ENCODE results near the gene MARVELD1.
A peak's percentile ranks its signal among the peaks of the same experiment; 100 is the strongest.
"Not testable (repeated sequence)": the region's sequence is repeated elsewhere in the genome, so short reads cannot be mapped to it uniquely, and the experiment has no call there.

Gene MARVELD1

DNA sequence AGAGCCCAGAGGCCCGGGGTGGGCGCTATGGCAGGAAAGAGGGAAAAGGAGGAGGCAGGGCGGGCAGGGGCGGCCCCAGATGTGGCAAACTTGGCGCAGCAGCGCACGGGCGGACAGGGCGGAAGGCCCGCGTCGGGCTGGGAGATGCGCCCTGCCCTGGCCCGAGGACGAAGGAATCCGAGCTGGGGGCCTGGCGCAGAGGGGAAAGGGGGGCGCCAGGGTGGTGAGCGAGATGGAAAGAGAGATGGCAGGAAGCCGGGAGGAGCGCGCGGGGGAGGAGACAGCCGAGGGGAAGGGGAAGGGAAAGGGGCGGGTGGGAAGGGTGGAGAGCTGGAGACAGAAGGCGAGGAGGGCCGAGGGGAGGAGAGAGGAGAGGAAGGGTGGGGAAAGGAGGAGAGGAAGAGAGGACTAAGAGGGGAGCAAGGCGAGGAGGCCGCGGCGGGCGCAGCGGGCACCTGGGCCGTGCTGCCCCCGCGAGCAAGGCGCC is at the start of gene MARVELD1:
TSS of gene MARVELD1 (plus strand) at position 392 of the 487 bp plus-strand sequence. CDS start 147 bp downstream, outside the sequence.
- no peak for DNase-seq

DNA sequence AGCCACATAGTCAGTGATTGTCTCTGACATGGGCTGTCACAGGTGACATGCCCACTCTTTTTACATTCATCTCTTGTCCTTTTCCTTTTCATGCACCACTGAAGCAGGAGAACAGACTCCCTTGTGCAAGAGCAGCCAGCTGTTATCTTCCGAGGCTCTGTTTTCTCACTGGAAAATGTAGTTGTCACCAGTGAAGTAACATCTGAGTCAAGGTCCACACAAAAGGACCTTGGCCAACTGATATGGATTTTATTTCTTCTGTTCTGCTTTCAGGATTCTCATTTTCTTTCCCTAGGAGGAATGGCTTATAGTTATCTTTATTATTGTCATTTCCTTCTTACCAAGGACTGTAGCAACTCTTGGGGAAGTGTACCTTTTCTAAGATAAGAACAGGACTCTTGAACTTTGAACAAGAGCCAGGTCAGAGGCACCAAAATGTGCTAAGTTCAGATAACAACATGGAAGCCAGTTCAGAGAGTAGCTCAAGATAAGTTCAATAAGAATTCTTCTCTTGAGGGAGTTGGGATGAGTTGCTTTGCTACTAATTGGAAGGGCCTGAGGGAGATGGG is 49.2 kb upstream of the MARVELD1 start:
- no peak for DNase-seq

DNA sequence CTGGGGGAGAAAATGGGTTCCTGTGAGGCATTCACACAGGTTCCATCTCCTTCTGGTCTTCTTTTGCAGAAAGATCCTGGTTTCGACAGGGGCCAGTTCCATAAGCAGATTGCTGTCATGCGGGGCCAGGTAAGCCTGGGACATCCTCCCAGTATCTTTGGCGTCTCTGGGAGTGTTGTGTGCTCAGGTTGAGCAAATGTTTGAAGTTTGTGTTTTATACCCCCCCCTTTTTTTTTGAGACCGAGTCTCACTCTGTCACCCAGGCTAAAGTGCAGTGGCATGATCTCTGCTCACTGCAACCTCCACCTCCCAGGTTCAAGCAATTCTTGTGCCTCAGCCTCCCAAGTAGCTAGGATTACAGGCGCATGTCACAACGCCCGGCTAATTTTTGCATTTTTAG is 46.5 kb upstream of the MARVELD1 start:
- no peak for DNase-seq

DNA sequence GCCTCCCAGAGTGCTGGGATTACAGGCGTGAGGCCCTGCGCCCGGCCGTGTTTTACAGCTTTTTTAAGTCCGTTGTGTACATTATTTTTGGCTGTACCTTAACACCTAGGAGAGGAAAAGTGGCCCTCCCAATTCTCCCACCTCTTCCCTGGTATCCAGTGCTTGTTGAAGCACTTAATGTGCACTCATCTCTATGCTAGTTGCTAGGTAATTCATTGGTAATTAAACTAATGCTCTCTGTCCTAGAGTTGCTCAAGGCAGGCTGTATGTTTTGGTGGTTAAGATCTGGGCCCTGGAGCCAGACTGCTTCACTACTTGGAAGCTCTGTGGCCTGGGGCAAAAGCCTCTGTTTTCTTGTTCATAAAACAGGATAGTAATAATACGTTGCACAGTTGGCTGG is 46.1 kb upstream of the MARVELD1 start:
- DNase-seq = no peak

DNA sequence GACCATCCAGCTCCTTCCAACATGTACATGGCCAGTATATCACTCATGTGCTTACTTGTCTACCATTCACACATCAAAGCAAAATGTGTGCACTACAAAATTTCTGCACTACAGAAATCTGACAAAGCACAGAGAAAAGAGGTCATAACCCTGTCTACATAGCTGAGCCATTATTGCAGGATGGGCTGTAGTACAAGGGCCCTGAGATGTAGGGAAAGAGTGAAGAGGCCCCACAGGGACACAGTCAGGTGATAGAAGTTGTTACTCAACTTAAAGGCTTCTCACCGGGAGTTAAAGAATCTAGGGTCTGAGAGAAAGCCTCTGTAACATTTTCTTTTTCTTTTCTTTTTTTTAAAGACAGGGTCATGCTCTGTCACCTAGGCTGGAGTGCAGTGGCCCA is 44.0 kb upstream of the MARVELD1 start:
- DNase-seq = no peak

DNA sequence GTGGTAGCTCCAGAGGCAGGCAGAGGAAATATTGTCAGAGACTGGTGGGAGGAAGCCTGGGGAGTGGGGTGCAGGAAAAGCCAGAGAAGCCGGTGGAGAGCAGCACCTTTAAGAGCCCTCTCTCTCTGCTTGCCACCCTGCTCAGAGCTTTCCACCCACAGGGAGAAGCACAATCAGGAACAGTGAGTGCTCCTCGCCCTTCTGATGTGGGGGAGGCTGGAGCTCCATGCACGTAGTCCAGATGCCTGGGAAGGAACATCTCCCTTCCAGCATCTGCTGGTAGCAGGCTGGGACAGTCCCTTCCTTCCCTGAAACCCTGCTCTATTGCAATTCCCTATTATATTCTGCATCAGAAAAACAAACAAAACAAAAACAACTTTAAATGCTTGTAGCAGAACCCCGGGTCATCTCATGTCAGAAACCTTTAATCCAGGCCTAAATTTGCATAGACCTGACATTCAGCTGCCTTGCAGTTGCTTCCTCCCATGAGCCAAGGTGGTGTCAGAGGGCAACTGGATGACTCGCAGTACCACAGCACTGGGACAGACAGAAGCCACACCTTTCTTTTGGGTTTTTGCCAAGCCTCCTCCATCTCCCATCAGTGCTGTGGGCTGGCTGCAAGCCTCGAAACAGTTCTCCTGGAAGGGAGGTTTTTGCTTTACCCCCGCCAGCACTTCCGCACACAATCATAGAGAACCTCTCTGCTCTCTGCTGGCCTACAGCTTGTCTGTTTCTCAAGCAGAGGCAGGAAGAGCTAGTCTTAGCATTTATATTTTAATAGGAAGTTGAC is 39.6 kb upstream of the MARVELD1 start:
- DNase-seq = peak; percentile 22

DNA sequence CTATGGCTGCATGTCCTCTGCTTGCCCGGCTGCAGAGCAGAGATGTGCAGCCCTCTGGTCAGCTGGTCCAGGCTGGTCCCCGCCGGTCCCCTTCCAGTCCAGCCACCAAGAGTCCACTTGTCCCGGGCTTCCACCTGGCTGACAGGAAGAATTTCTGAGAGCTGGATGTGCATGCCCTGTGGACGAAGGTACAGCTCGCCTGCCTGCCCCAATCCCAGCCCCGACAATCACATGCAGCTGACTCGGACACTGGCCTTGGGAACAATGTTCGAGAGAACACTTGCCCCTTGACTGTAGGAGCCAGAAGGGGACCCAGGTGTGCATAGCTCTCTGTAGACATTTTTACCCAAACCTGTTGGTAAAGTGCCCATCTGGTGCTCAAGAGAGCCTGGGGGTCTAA is 38.3 kb upstream of the MARVELD1 start:
- DNase-seq = no peak

DNA sequence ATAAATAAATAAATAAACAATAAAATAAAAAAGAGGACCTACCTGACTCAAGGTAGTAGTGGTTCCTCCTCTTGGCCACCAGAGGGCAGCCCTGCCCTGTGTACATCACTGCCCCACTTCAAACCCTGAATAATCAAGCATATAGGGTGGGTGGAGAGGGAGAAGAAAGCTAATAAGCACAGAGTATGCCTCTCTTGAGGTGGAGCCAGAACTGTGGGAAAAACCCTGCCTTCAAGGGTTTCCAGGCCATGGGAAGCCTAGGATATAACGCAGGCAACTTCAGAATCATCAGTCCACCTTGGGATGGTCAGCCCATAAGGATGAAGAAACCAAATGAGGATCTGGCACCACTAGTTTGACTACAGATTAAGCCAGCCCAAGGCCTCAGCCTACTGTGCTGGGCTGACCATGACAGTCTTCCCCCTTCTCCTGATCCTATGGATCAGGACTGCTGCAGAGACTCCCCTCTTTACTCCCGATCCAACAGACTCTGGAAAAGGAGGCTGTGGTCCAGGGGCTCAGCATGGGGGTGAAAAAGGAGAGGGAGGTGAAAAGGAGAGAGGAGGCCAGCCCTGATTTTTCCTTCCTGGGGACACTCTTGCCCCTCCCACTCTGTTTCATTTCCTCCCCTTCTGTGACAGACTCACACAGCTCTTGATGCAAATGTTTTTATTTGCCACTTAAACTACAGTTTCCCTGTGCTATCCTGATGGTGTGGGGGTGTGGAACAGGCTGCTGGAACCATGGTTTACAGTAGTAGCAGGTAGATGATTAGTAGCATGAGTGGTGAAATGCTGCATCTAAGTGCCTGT is 36.6 kb upstream of the MARVELD1 start:
- DNase-seq = peak; percentile 40

DNA sequence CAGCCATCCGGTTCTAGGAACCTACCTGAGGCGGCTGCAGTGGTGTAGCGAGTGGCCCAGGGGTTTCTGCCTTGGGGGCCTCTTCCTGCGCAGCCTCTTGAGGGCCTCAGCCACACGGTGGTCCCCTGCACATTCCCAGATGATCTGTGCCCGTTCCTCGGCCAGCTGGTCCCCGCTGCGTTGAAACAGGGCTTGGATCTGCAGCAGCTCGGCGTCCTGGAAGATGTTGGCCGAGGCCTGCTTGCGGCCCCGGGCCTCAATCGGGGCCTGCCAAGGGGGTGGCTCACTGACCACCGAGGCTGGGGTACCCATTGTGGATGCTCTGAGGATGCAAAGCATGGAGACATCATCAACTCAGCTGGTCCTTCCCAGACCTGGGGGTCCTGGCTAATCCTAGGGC is 33.9 kb upstream of the MARVELD1 start:
- DNase-seq = no peak

DNA sequence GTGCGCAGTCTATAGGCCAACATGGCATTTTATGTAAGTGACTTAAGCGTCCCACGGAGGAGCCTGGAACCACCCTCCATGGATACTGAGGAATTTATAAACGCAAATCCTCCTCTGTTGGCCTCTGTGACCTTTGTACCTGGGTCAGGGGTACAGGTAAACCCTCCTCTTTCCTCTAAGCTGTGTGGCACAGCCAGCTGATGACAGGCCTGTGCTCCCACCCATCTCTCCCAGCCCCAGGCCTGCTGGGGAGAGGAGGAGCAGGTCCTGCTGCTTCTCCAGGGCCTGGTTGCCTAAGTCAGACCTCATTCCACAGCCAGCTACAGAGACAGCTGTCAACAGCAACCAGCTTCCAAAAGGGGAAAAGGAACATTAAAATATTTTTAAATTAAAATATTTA is 31.5 kb upstream of the MARVELD1 start:
- no peak for DNase-seq

DNA sequence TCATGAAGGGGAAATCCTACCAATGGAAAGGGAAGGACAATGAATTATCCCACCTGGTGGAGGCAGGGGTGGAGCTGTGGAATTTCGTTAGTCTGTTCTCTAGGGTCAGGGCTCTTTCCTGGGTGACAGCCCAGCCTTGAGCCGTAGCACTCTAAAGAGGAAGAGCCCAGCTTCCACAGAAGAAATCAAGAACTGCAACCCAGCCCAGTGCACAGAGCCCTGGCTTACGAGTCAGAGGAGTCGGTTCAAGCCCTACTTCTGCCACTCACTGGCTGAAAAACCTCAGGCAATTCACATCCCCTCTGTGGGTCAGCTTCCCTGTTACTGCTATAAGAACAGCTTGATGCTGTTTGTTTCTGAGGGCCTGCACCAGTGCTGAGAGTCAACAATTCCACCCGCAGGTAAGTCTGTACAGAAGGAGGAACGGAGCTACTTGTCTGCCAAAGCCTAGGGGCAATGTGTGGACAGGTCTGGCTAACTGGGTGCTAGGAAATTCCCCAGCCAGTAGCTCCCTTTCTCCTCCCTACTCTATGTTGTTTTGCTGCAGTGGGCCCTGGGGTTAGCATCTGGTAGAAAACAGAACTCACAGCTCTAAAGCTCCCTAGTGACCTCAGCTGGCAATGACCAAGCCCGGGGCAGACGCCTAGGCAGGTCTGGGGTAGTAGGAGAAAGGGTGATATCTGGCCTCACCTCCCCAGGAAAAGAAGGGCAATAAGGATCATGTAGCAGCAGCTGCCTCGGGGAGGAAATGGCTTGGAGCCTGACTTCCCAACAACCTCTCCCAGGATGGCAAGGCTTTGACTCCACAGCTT is 29.8 kb upstream of the MARVELD1 start:
- DNase-seq = peak; percentile 80

DNA sequence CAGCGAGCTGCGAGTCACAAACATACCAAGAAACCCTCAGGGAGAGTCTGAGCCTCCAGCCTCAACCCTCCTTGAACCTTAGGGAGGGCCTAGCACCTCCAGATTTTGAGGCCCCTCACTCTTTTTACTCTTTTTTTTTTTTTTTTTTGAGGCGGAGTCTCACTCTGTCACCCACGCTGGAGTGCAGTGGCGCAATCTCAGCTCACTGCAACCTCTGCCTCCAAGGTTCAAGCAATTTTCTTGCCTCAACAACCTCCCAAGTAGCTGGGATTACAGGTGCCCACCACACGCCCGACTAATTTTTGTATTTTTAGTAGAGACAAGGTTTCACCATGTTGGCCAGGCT is 29.2 kb upstream of the MARVELD1 start:
- DNase-seq = not testable (repeated sequence)

DNA sequence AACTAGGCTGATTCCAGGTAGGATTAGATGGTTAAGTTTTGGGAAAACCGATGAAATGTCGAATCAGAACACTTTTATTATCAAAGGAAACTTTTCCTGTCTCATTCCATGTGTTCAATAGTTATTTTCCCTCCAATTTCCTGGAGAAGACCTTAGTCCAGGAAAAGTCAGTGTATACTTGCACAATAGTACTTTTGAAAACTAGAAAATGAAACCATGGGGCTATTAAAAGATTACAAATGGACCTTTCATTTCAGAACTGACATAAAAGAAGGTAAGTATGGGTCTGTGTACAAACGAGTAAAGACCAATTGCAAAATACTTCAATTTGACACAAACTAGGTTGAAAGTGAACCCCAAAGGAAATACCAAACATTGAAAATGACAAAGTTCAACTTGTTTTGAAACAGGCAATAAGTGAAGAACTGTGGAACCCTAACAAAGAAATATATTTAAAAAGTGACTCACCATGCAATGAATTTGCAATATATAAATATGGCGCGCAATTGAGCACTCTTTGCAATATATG is 28.6 kb upstream of the MARVELD1 start:
- DNase-seq = peak; percentile 55

DNA sequence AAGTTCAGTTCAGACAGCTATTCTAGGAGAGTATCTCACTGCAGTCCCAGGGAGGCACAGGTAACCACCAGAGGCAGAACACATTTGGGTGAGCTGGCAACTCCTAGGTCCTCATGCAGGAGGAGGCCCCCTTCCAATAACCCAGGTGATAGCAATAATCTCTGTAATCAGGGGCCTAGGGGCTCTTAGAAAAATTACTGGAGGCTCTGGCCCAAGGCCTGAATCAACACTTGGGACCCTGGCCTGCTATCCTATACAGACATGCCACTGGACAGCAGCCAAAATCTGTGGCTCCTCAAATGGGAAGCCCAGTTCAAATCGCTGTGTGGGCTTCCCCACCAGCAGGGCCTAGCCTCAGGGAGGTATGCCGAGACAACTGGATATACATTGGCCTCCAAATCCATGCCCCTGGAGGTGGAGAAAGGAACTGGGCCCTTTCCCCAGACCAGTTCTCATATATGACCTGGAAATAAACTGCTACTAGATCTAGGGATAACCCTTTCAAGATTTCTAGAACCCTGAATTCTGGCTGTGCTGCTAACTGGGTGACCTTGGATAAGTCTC is 28.1 kb upstream of the MARVELD1 start:
- peak; percentile 63 for DNase-seq

DNA sequence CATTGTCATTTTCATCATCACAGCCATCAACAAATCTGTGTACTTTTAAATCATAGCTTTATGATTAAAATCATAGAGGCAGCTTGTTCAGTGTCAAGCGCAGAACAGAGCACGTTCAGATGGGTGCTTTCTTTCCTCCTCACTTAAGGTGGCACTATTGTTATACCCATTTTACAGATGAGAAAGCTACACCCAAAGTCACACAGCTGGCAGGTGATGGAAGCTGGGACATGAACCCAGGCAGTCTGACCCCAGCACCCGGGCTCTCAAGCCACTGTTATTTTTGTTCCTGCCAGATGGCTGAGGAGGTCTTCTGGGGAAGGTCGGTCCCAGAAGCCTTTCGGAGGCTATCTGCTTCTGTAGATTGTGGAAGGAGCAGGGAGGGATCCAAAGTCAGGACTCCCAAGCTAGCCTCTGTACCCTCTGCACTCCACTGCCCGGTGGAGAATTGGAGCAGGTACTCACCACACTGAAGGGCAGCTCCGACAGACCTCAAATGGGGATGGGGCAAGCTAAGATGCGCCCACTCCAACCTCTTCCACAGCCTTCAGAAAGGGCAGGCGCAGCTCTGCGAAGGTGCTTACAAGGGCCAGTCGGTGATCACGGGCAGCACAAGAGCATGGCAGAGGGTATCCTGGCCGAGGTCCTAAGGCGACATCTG is 27.1 kb upstream of the MARVELD1 start:
- DNase-seq = no peak

DNA sequence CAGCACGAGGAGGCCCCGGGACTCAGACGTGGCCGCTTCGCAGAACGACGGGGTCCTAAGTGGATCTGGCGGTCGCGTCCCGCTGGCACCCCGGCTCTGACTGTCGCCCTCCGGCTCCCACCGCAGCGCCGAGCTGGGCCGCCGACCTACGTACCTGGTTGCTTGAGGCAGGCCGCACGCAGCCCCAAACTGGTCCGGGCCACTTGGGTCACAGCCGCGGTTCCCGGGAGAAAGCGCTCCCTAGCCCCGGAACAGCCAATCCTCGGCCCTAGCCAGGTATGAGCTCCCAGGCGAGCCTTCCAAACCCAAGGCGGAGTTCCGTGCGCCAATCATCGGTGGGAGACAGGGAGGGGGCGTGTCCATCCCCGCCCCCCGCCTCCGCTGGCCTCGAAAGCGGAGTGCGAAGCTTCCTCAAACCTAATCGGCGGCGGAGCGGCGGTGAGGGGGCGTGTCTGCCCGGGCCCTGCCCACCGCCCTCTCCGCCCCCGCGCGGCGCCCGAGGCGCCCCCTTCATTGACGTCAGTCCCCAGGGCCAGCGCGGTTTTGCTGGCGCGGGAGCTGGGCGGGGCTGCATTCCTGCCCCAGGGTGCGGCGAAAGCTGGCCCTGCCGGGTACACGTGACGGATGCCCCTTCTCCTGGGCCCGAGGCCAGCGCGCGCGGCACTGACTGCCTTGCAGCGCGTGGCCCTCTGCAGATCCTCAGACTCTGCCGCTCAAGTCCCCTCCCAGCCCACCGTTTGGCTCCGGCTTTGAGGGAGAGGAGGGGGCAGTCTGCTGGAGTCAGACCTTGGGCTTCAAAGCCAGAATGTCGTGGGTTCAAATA is 26.4 kb upstream of the MARVELD1 start, which contains the start of gene AVPI1:
TSS of gene AVPI1 (minus strand) at position 280 of the 823 bp plus-strand sequence. CDS start 7,336 bp downstream, outside the sequence.
- peak; percentile 99 for DNase-seq

DNA sequence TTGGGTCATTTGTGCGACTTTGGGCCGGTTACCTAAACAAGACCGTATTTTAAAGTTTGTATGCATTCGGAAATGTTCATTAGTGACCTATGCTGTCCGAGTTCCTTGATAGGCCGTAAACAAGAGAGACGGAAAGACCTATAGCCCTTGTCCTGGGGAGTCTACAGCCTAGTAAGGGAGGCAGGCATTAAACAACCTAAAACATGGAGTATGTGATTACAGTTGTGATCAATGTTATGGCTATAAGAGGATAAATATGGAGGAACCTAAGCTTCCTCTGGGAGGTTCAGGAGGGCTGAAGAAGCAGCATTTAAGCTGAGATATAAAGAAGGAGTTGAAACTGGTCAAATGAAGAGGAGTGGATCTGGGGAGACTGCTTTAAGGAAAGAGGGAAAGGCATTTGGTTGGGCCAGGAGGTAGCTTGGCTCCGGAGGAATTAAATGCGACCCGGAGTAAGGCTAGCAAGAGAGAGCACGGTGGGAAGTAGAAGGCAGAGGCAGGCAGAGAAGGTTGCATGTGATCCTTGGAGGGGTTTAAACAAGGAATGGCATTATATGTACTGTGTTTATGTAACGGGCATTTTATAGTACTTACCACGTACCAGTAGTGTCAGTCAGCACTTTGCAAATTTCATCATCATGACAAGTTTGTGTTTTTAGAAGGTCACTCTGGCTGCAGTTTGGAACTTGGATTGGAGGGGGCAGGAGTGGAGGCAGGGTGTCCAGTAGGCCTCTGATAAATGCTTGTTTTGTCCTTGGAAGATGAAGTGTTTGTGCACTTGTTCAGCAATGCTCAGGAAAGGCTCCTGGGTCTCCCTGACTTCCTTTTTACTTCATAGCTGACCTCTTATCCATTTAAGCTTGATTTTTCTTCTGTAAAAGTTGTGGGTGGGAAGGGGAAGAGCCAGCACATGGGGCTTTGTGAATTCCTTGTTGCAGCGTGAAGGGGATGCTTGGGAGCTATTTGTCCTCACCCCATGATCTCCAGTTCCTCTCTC is 25.4 kb upstream of the MARVELD1 start:
- peak; percentile 81 for DNase-seq

DNA sequence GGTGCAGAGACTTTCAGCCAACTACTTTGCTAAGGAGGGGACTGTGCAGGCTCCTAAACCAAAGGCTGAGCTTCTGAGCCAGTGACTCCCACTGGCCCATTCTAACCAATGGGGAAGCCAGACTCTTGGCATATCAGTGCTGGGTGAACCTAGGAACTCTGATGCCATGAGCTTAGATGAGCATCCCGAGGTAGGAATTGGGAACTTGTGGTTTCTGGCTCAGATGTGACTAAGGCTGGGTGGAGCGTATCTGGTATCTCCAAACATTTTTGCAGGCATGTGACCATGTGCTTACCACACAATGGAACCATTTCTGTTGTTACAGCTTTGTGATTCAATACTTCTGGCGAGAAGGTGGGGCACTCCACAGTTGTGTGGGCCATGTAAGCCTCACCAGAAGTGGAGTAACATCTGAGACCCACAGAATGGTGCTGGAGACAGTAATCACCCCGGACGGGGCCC is 23.9 kb upstream of the MARVELD1 start:
- DNase-seq = peak; percentile 99

DNA sequence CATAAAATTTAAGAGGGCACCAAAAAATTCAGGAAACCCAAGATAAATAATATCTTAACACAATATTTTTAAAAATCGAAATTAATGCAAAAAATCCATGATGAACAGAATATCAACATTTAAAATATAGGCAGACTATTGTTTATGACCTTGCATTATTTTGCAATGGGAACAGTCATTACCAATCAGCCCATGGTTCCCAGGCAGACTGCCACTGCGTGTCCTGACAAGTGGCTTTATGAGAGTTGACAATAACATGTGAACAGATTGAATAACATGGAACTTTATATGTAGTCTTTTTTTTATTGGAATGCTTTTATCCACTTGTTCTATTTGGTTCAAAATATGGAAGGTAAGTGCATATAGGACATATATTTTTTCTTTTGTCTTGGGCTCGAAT is 23.4 kb upstream of the MARVELD1 start:
- peak; percentile 68 for DNase-seq

All from inflammatory macrophage treated with lipopolysaccharide for 4 hours (primary cell).